GM18907 (cell line): ENCODE measurements around the gene DPY30.
"Not testable (repeated sequence)": the region's sequence is repeated elsewhere in the genome, so short reads cannot be mapped to it uniquely, and the experiment has no call there.

Experiments used
- ATAC-seq: cut with Tn5 transposase; IDR thresholded peaks from one replicate; pipeline ENCODE4 v1.9.1; 2021; ENCODE audit warnings: mild to moderate bottlenecking, moderate library complexity; ENCODE audit not compliant: unreplicated experiment

DPY30 gene

GRCh38 chr2:32039447-32040219, at the start of gene DPY30:
DPY30 (minus strand) TSS chr2:32039805; CDS start chr2:32039456, 349 bp downstream.
- ATAC-seq, result peak; percentile 85

GRCh38 chr2:32074134-32074506, 34.5 kb upstream of the DPY30 start:
- no peak for ATAC-seq

- ATAC-seq, result no peak
Measured at GRCh38 chr2:32067549-32067948, 27.9 kb upstream of the DPY30 start.

GRCh38 chr2:32064713-32065112, 25.1 kb upstream of the DPY30 start:
- ATAC-seq, result no peak

- peak; percentile 5 for ATAC-seq
Measured at GRCh38 chr2:32064021-32064601, 24.5 kb upstream of the DPY30 start.

- peak; percentile 97 for ATAC-seq
Measured at GRCh38 chr2:32063310-32064020, 23.9 kb upstream of the DPY30 start, which contains the start of gene SPAST. SPAST (plus strand) TSS chr2:32063556; CDS start chr2:32063832, 276 bp downstream.

GRCh38 chr2:32061973-32062861, 22.6 kb upstream of the DPY30 start:
- ATAC-seq, result no peak

GRCh38 chr2:32061430-32061829, 21.8 kb upstream of the DPY30 start:
- no peak for ATAC-seq

GRCh38 chr2:32060266-32060665, 20.7 kb upstream of the DPY30 start:
- ATAC-seq, result no peak

GRCh38 chr2:32058130-32058529, 18.5 kb upstream of the DPY30 start:
- ATAC-seq, result no peak

GRCh38 chr2:32054583-32054982, 15.0 kb upstream of the DPY30 start:
- ATAC-seq, result not testable (repeated sequence)

GRCh38 chr2:32051836-32052439, 12.3 kb upstream of the DPY30 start:
- no peak for ATAC-seq

GRCh38 chr2:32043561-32043960, 4.0 kb upstream of the DPY30 start:
- no peak for ATAC-seq

GRCh38 chr2:32034198-32034887, 5.3 kb downstream of the DPY30 start:
- ATAC-seq, result not testable (repeated sequence)

- ATAC-seq, result not testable (repeated sequence)
Measured at GRCh38 chr2:32018789-32019482, 20.7 kb downstream of the DPY30 start.

- no peak for ATAC-seq
Measured at GRCh38 chr2:32012872-32013271, 26.7 kb downstream of the DPY30 start.

GRCh38 chr2:32011485-32011960, 28.1 kb downstream of the DPY30 start:
- ATAC-seq, result no peak

GRCh38 chr2:32010670-32011484, 28.7 kb downstream of the DPY30 start, which contains the start of gene MEMO1:
MEMO1 (minus strand) TSS chr2:32011008; CDS start chr2:32010247, 761 bp downstream.
- ATAC-seq, result peak; percentile 68
